HepG2 (cell line): Measurements from ENCODE around the gene PAN2. TPM values are rescaled to one million over a fixed set of nuclear protein-coding genes. Genes with fewer than 3 reads are reported as not detected.

Experiments
- DR1 ChIP-seq: sonication (generic); formaldehyde crosslinking; IDR thresholded peaks from 2 replicates; pipeline ENCODE4 v1.8.0; 2021; ENCODE audit warnings: mild to moderate bottlenecking, missing genetic modification reagents, inconsistent platforms
- EED ChIP-seq: sonication (generic); formaldehyde crosslinking; IDR thresholded peaks from 2 replicates; pipeline ENCODE4 v1.5.0; 2020; ENCODE audit warnings: mild to moderate bottlenecking, missing genetic modification reagents
- HMGA1 ChIP-seq: sonication (generic); formaldehyde crosslinking; conservative IDR thresholded peaks from 2 replicates; pipeline ENCODE4 v1.4.0; 2020; ENCODE audit warnings: missing genetic modification reagents
- KDM1A ChIP-seq: IDR thresholded peaks from 2 replicates; pipeline ENCODE4 v1.6.1; 2016; ENCODE audit warnings: missing compliant biosample characterization
- MEIS1 ChIP-seq: sonication (generic); formaldehyde crosslinking; IDR thresholded peaks from 2 replicates; pipeline ENCODE4 v1.9.0; 2021; ENCODE audit warnings: mild to moderate bottlenecking, missing genetic modification reagents, moderate library complexity, borderline replicate concordance
- MIXL1 ChIP-seq: IDR thresholded peaks from 2 replicates; pipeline ENCODE4 v1.6.1; 2016
- MTF1 ChIP-seq: sonication (generic); formaldehyde crosslinking; IDR thresholded peaks from 2 replicates; pipeline ENCODE4 v1.5.0; 2020; ENCODE audit warnings: missing genetic modification reagents
- MXI1 ChIP-seq: IDR thresholded peaks from 3 replicates; pipeline ENCODE4 v1.6.1; 2012; ENCODE audit warnings: low read depth, low read length, inconsistent platforms, borderline replicate concordance
- NAIF1 ChIP-seq: sonication (generic); formaldehyde crosslinking; IDR thresholded peaks from 2 replicates; pipeline ENCODE4 v1.5.0; 2020; ENCODE audit warnings: mild to moderate bottlenecking, missing genetic modification reagents, borderline replicate concordance
- NCOA1 ChIP-seq: sonication (generic); formaldehyde crosslinking; IDR thresholded peaks from 2 replicates; pipeline ENCODE4 v1.9.0; 2021; ENCODE audit warnings: missing genetic modification reagents
- ONECUT2 ChIP-seq: sonication (generic); formaldehyde crosslinking; IDR thresholded peaks from 2 replicates; pipeline ENCODE4 v1.4.0; 2020; ENCODE audit warnings: missing genetic modification reagents
- POGZ ChIP-seq: sonication (generic); formaldehyde crosslinking; IDR thresholded peaks from 2 replicates; pipeline ENCODE4 v1.4.0; 2020; ENCODE audit warnings: mild to moderate bottlenecking, missing genetic modification reagents
- PRPF4 ChIP-seq: fragments of 200-400 bp; formaldehyde crosslinking; IDR thresholded peaks from 2 replicates; pipeline ENCODE4 v1.6.1; 2016; ENCODE audit warnings: low read length, low read depth; ENCODE audit not compliant: poor library complexity, severe bottlenecking
- SMYD3 ChIP-seq: sonication (generic); formaldehyde crosslinking; IDR thresholded peaks from 2 replicates; pipeline ENCODE4 v1.8.1; 2023; ENCODE audit warnings: mild to moderate bottlenecking, missing genetic modification reagents
- SRF ChIP-seq: IDR thresholded peaks from 2 replicates; pipeline ENCODE4 v1.6.1; 2011; ENCODE audit warnings: mild to moderate bottlenecking, low read depth, low read length, moderate library complexity
- SRSF9 ChIP-seq: fragments of 200-400 bp; formaldehyde crosslinking; IDR thresholded peaks from 2 replicates; pipeline ENCODE4 v1.6.1; 2018; ENCODE audit warnings: borderline replicate concordance, mild to moderate bottlenecking, low read depth, low read length; ENCODE audit not compliant: insufficient read depth, poor library complexity, severe bottlenecking
- SUZ12 ChIP-seq: fragments of 150-350 bp; IDR thresholded peaks from 2 replicates; pipeline ENCODE4 v1.6.1; 2014; ENCODE audit warnings: low read depth, low read length
- THYN1 ChIP-seq: sonication (generic); formaldehyde crosslinking; IDR thresholded peaks from 2 replicates; pipeline ENCODE4 v1.8.1; 2023; ENCODE audit warnings: low read depth, mild to moderate bottlenecking, moderate library complexity, missing genetic modification reagents, borderline replicate concordance
- TP53 ChIP-seq: sonication (generic); formaldehyde crosslinking; conservative IDR thresholded peaks from 2 replicates; pipeline ENCODE4 v1.4.0; 2020; ENCODE audit warnings: missing genetic modification reagents
- ZBTB34 ChIP-seq: sonication (generic); formaldehyde crosslinking; IDR thresholded peaks from 2 replicates; pipeline ENCODE4 v1.8.0; 2022; ENCODE audit warnings: mild to moderate bottlenecking, missing genetic modification reagents
- ZNF260 ChIP-seq: sonication (generic); formaldehyde crosslinking; IDR thresholded peaks from 2 replicates; pipeline ENCODE4 v1.4.0; 2020; ENCODE audit warnings: missing genetic modification reagents, low read depth, mild to moderate bottlenecking, borderline replicate concordance
- ZNF317 ChIP-seq: sonication (generic); formaldehyde crosslinking; IDR thresholded peaks from 2 replicates; pipeline ENCODE4 v1.5.0; 2020; ENCODE audit warnings: mild to moderate bottlenecking, missing genetic modification reagents
- ZNF354B ChIP-seq: sonication (generic); formaldehyde crosslinking; IDR thresholded peaks from 2 replicates; pipeline ENCODE4 v1.8.0; 2022; ENCODE audit warnings: mild to moderate bottlenecking, missing genetic modification reagents
- ZNF430 ChIP-seq: sonication (generic); formaldehyde crosslinking; IDR thresholded peaks from 2 replicates; pipeline ENCODE4 v1.9.0; 2021; ENCODE audit warnings: mild to moderate bottlenecking, missing genetic modification reagents
- ZNF556 ChIP-seq: sonication (generic); formaldehyde crosslinking; IDR thresholded peaks from 2 replicates; pipeline ENCODE4 v1.4.0; 2020; ENCODE audit warnings: mild to moderate bottlenecking, missing genetic modification reagents, borderline replicate concordance
- ZNF589 ChIP-seq: sonication (generic); formaldehyde crosslinking; conservative IDR thresholded peaks from 2 replicates; pipeline ENCODE4 v1.8.0; 2022; ENCODE audit warnings: mild to moderate bottlenecking, moderate library complexity, missing genetic modification reagents
- ZNF713 ChIP-seq: sonication (generic); formaldehyde crosslinking; IDR thresholded peaks from 2 replicates; pipeline ENCODE4 v1.4.0; 2020; ENCODE audit warnings: mild to moderate bottlenecking, missing genetic modification reagents
- polyA plus RNA-seq, 8 experiments: library from polyadenylated mRNA; depleted of rRNA in 3 of 8; stranded (reverse) in 7 of 8; unstranded in 1 of 8; fragments of >200 nt; fragmentation: Illumina TruSeq in 4 of 8; extraction: Trizol in 4 of 8; gene quantifications; 2 replicates each; pipeline versions ENCODE4 v1.2.1 to v1.2.3, GENCODE V29; 2011 to 2016; ENCODE audit warnings: low read depth in 4 of 8, missing spikeins in 1 of 8, mixed read lengths in 1 of 8; ENCODE audit not compliant: insufficient read depth in 1 of 8
- total RNA-seq, 5 experiments: library from RNA; depleted of rRNA; stranded (reverse); fragments of >200 nt; fragmentation: Illumina TruSeq; extraction: Trizol; gene quantifications; 2 replicates each; pipeline ENCODE4 v1.2.3, GENCODE V29; 2016; ENCODE audit warnings: low read depth in 1 of 5
- TF ChIP-seq, protein P1 (sequence below): sonication (generic); formaldehyde crosslinking; IDR thresholded peaks from 2 replicates; pipeline ENCODE4 v1.5.0; 2020; ENCODE audit warnings: missing genetic modification reagents

PAN2 gene
- total and polyA plus RNA-seq, 2 of the 13 experiments (the other 11 are each of a cell fraction or from before 2014, with no cell fraction given): 27.2 to 61.1 TPM

GRCh38 chr12:56315622-56316473, 18.0 kb downstream of the PAN2 start, which contains the start of gene CNPY2 (continued):
- TF ChIP-seq, protein P1, sequence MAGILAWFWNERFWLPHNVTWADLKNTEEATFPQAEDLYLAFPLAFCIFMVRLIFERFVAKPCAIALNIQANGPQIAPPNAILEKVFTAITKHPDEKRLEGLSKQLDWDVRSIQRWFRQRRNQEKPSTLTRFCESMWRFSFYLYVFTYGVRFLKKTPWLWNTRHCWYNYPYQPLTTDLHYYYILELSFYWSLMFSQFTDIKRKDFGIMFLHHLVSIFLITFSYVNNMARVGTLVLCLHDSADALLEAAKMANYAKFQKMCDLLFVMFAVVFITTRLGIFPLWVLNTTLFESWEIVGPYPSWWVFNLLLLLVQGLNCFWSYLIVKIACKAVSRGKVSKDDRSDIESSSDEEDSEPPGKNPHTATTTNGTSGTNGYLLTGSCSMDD (CRISPR knock-in tag): no peak; the same call in 1 of the 2 replicates
- TF ChIP-seq ZNF354B (no peak), PRPF4 (no peak), HMGA1 (no peak), SRF (no peak), MEIS1 (CRISPR knock-in tag) (no peak), EED (CRISPR knock-in tag) (no peak), NAIF1 (peak; percentile 97), TP53 (CRISPR knock-in tag) (0 out of 2 replicates have a peak, but pooled peaks have one; percentile 86), SRSF9 (no peak), ONECUT2 (CRISPR knock-in tag) (0 out of 2 replicates have a peak, but pooled peaks have one; percentile 55), ZNF713 (CRISPR knock-in tag) (no peak), ZNF430 (peak; percentile 93), DR1 (CRISPR knock-in tag) (peak; percentile 84), SUZ12 (peak; percentile 98), NCOA1 (CRISPR knock-in tag) (peak; percentile 59; the same call in 1 of the 2 replicates), ZNF556 (CRISPR knock-in tag) (peak; percentile 62; the same call in 1 of the 2 replicates), ZNF589 (CRISPR knock-in tag) (peak; percentile 84; the same call in 1 of the 2 replicates), ZNF260 (CRISPR knock-in tag) (no peak), MTF1 (CRISPR knock-in tag) (no peak), MIXL1 (CRISPR knock-in tag) (peak; percentile 54; the same call in 1 of the 2 replicates), MXI1 (peak; percentile 91), ZBTB34 (no peak), ZNF317 (no peak), KDM1A (CRISPR knock-in tag) (no peak), SMYD3 (CRISPR knock-in tag) (no peak; the same call in 1 of the 2 replicates), THYN1 (no peak), POGZ (peak; percentile 70; the same call in 1 of the 2 replicates)
